HCT116 (cell line): ENCODE measurements around the gene MEP1B. TPM values are rescaled to one million over a fixed set of nuclear protein-coding genes. Genes with fewer than 3 reads are reported as not detected.

ENCODE experiments used
- ATAC-seq: fragments of 200-7000 bp; cut with Tn5 transposase; 2 replicates; pipeline ENCODE4 v1.9.1; 2020; ENCODE audit warnings: mild to moderate bottlenecking, moderate library complexity
- BruUV-seq: library from RNA; stranded (reverse); fragments of 400-500 nt; replicated peaks from 2 replicates; lab custom pipeline; 2021; lab: Mats Ljungman, UMichigan
- CTCF ChIA-PET: fragments of 300-600 bp; sonication (Branson Sonifier 250); formaldehyde crosslinking; loops from one replicate; lab custom pipeline; 2021; ENCODE audit warnings: antibody characterized with exemption; lab: Charles Lee
- POLR2A ChIA-PET: fragments of 300-600, 350-600 bp; sonication (Branson Sonifier 250); formaldehyde crosslinking; loops from one replicate; lab custom pipeline; 2021; ENCODE audit warnings: antibody characterized with exemption; lab: Charles Lee
- RAD21 ChIA-PET, 2 experiments: fragments of 300-600 bp; sonication (Branson Sonifier 250); formaldehyde crosslinking; loops; one replicate each; lab custom pipeline; 2023; ENCODE audit warnings: low total read pairs in 2 of 2; ENCODE audit not compliant: uncharacterized antibody in 2 of 2, unreplicated experiment in 2 of 2, low non-redundant PET in 1 of 2; lab: Charles Lee
- DNase-seq: peaks from one replicate; pipeline ENCODE4 v3.0.0-alpha.2; 2010; ENCODE audit warnings: low read depth, low spot score
- H2AFZ ChIP-seq: fragments of 200-600 bp; shearing (Covaris generic), sonication (generic); 2 replicates; pipeline ENCODE4 v1.6.1; 2017; ENCODE audit warnings: low read depth, mixed run types, mixed read lengths, antibody characterized with exemption, low read length; ENCODE audit not compliant: poor library complexity, severe bottlenecking
- H3K27ac ChIP-seq: 2 replicates; pipeline ENCODE4 v1.5.1; 2012; ENCODE audit warnings: low read depth, low read length
- H3K27me3 ChIP-seq: fragments of 200-600 bp; sonication (generic); 2 replicates; pipeline ENCODE4 v1.6.1; 2016; ENCODE audit warnings: mixed run types, low read length, mixed read lengths; ENCODE audit not compliant: insufficient read depth
- H3K36me3 ChIP-seq, 2 experiments: fragments of 200-500 bp in 1 of 2; fragments of 200-600 bp in 1 of 2; sonication (Bioruptor generic) in 1 of 2; sonication (generic) in 1 of 2; 2 replicates each; pipeline versions ENCODE4 v1.5.1 to v1.6.1; 2014 to 2016; ENCODE audit warnings: low read length in 2 of 2, inconsistent platforms in 1 of 2, mixed read lengths in 1 of 2, mixed run types in 1 of 2; ENCODE audit not compliant: insufficient read depth in 2 of 2, control insufficient read depth in 1 of 2
- H3K4me1 ChIP-seq, 2 experiments: fragments of 200-600 bp in 1 of 2; sonication (generic) in 1 of 2; 2 replicates each; pipeline versions ENCODE4 v1.5.1 to v1.6.1; 2012 to 2017; ENCODE audit warnings: low read length in 2 of 2, inconsistent platforms in 1 of 2, mild to moderate bottlenecking in 1 of 2, mixed read lengths in 1 of 2, mixed run types in 1 of 2, moderate library complexity in 1 of 2; ENCODE audit not compliant: insufficient read depth in 2 of 2, control insufficient read depth in 1 of 2
- H3K4me2 ChIP-seq: fragments of 200-600 bp; sonication (generic); 2 replicates; pipeline ENCODE4 v1.6.1; 2017; ENCODE audit warnings: mixed run types, low read length, mixed read lengths
- H3K4me3 ChIP-seq, 2 experiments: fragments of 200-600 bp in 1 of 2; sonication (generic) in 1 of 2; replicated peaks in 1 of 2; 2 replicates each; pipeline ENCODE4 v1.5.1; 2011 to 2016; ENCODE audit warnings: low read length in 2 of 2, control low read depth in 1 of 2, low read depth in 1 of 2, mild to moderate bottlenecking in 1 of 2, mixed read lengths in 1 of 2, mixed run types in 1 of 2
- H3K79me2 ChIP-seq: fragments of 200-600 bp; sonication (generic); 2 replicates; pipeline ENCODE4 v1.6.1; 2017; ENCODE audit warnings: mild to moderate bottlenecking, mixed run types, low read length, moderate library complexity, mixed read lengths; ENCODE audit not compliant: insufficient read depth
- H3K9ac ChIP-seq: fragments of 200-600 bp; sonication (generic); 2 replicates; pipeline ENCODE4 v1.6.1; 2016; ENCODE audit warnings: low read length, mixed read lengths
- H3K9me2 ChIP-seq: fragments of 200-600 bp; sonication (generic), shearing (Covaris generic); 2 replicates; pipeline ENCODE4 v1.6.1; 2017; ENCODE audit warnings: mixed run types, mild to moderate bottlenecking, moderate library complexity; ENCODE audit not compliant: insufficient read depth
- H3K9me3 ChIP-seq, 2 experiments: fragments of 200-500 bp in 1 of 2; fragments of 200-600 bp in 1 of 2; sonication (Bioruptor generic) in 1 of 2; sonication (generic) in 1 of 2; 2 replicates each; pipeline ENCODE4 v1.6.1; 2014 to 2017; ENCODE audit warnings: low read length in 2 of 2, mixed read lengths in 2 of 2, inconsistent platforms in 1 of 2, low read depth in 1 of 2, mild to moderate bottlenecking in 1 of 2, mixed run types in 1 of 2, moderate library complexity in 1 of 2; ENCODE audit not compliant: control insufficient read depth in 1 of 2, insufficient read depth in 1 of 2
- H4K20me1 ChIP-seq: fragments of 200-600 bp; sonication (generic), shearing (Covaris generic); 2 replicates; pipeline ENCODE4 v1.6.1; 2017; ENCODE audit warnings: mixed run types, mild to moderate bottlenecking, moderate library complexity; ENCODE audit not compliant: insufficient read depth
- CEBPB ChIP-seq: IDR thresholded peaks from 2 replicates; pipeline ENCODE4 v1.6.1; 2012; ENCODE audit warnings: low read depth
- EZH2phosphoT487 ChIP-seq: fragments of 200-600 bp; IDR thresholded peaks from 2 replicates; pipeline ENCODE4 v1.6.1; 2018; ENCODE audit warnings: antibody characterized with exemption, borderline replicate concordance
- FOSL1 ChIP-seq: IDR thresholded peaks from 2 replicates; pipeline ENCODE4 v1.6.1; 2012; ENCODE audit warnings: low read depth
- POLR2A ChIP-seq: IDR thresholded peaks from 2 replicates; pipeline ENCODE4 v1.7.0; 2011; ENCODE audit warnings: borderline replicate concordance; ENCODE audit not compliant: insufficient read depth, insufficient read length; ENCODE audit errors: extremely low read depth
- POLR2AphosphoS5 ChIP-seq: IDR thresholded peaks from 2 replicates; pipeline ENCODE4 v1.6.1; 2011; ENCODE audit warnings: mild to moderate bottlenecking, low read depth, low read length, moderate library complexity
- RAD21 ChIP-seq: IDR thresholded peaks from 2 replicates; pipeline ENCODE4 v1.6.1; 2012; ENCODE audit warnings: low read depth, mild to moderate bottlenecking
- SIN3A ChIP-seq: IDR thresholded peaks from 2 replicates; pipeline ENCODE4 v1.6.1; 2012; ENCODE audit warnings: low read depth
- SP1 ChIP-seq: IDR thresholded peaks from 2 replicates; pipeline ENCODE4 v1.6.1; 2012; ENCODE audit warnings: low read depth
- SRF ChIP-seq: IDR thresholded peaks from 2 replicates; pipeline ENCODE4 v1.6.1; 2012; ENCODE audit warnings: low read depth
- TCF7L2 ChIP-seq: IDR thresholded peaks from 2 replicates; pipeline ENCODE4 v1.7.0; 2011; ENCODE audit warnings: borderline replicate concordance, inconsistent platforms; ENCODE audit not compliant: insufficient read depth, insufficient read length; ENCODE audit errors: extremely low read depth
- ZFX ChIP-seq: fragments of 450-650 bp; IDR thresholded peaks from 2 replicates; pipeline ENCODE4 v1.6.1; 2017
- ZNF274 ChIP-seq: fragments of 200-500 bp; sonication (Bioruptor generic); IDR thresholded peaks from 2 replicates; pipeline ENCODE4 v1.6.1; 2014; ENCODE audit warnings: mild to moderate bottlenecking, low read depth, low read length, inconsistent platforms
- intact Hi-C: fragments of 100-400 bp; cut with micrococcal nuclease; formaldehyde crosslinking; loops from 2 replicates; pipeline ENCODE4 v1.10.0; 2022
- total RNA-seq: library from RNA; stranded (reverse); gene quantifications from one replicate; pipeline ENCODE4 v1.2.1, GENCODE V29; 2021; ENCODE audit not compliant: unreplicated experiment
- TF ChIP-seq, protein P1 (sequence below): IDR thresholded peaks from 2 replicates; pipeline ENCODE4 v1.6.1; 2012
- TF ChIP-seq, protein P2 (sequence below): IDR thresholded peaks from 2 replicates; pipeline ENCODE4 v1.6.1; 2011; ENCODE audit warnings: mild to moderate bottlenecking, low read length, moderate library complexity; ENCODE audit not compliant: insufficient replicate concordance; ENCODE audit errors: extremely low read depth
- TF ChIP-seq, protein P3 (sequence below): IDR thresholded peaks from 2 replicates; pipeline ENCODE4 v1.6.1; 2012; ENCODE audit warnings: low read depth

Gene MEP1B
- total RNA-seq, 1 experiment from 2014 or later, result not detected

DNA sequence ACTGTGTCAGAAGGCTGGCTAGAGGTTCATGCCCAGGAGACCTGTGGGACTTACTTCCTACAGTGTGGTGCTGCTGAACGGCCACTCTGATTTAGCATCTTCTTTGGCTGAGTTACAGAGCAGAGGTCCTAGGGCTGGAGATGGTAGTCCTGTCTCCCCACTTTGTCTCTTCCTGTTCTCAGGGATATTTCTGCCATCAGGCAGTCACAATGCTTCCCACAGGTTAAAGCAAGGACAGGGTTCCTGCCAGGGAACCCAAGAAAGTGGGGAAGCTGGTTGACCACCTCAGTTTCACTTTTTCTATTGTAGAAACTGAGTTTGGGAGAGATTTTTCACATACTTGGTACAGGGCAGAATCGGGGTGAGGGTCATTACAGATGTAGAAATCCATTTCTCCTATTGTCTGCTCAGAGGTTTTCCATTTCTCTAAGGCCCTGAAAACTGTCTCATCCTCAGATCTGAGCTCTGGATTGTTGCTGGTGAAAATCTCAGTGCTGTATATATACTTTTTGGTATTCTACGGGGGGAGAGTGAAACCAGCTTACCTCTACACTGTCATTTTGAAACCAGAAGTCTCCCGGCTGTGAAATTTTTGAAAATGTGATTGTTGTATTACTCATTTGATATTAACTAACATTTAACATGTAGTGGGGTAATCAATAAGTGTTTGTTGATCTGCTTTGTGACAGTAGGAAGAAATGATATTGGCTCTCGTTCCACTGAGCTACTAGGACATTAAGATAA is 37.0 kb upstream of the MEP1B start:
- Histone ChIP-seq H3K9ac (no peak overlapping the region), H3K36me3 (no peaks in the 10 kb centered on the region), H3K4me2 (no peak overlapping the region), H3K27ac (no peak overlapping the region), H3K4me3 (no peak overlapping the region), H3K27me3 (no peaks in the 10 kb centered on the region), H3K79me2 (no peaks in the 10 kb centered on the region), H3K9me2 (no peaks in the 10 kb centered on the region), H3K9me3 (no peaks in the 10 kb centered on the region; a peak in 1 of 4 replicates), H2AFZ (no peak overlapping the region), H3K4me1 (peaks cover 4% of the 10 kb centered on the region in 2 experiments; a peak in 2 of 4 replicates), H4K20me1 (no peaks in the 10 kb centered on the region)
- ChIA-PET RAD21 (no interaction called here), CTCF (no interaction called here), POLR2A (no interaction called here)
- no TSS peak for BruUV-seq
- no peak for ATAC-seq
- TF ChIP-seq EZH2phosphoT487 (no peak), FOSL1 (no peak), POLR2A (no peak), SRF (no peak), RAD21 (no peak), ZFX (no peak), TCF7L2 (no peak), SIN3A (no peak), CEBPB (no peak), SP1 (no peak), POLR2AphosphoS5 (no peak), ZNF274 (no peak)
- TF ChIP-seq, protein P1, sequence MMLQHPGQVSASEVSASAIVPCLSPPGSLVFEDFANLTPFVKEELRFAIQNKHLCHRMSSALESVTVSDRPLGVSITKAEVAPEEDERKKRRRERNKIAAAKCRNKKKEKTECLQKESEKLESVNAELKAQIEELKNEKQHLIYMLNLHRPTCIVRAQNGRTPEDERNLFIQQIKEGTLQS, result no peak
- TF ChIP-seq, protein P2, sequence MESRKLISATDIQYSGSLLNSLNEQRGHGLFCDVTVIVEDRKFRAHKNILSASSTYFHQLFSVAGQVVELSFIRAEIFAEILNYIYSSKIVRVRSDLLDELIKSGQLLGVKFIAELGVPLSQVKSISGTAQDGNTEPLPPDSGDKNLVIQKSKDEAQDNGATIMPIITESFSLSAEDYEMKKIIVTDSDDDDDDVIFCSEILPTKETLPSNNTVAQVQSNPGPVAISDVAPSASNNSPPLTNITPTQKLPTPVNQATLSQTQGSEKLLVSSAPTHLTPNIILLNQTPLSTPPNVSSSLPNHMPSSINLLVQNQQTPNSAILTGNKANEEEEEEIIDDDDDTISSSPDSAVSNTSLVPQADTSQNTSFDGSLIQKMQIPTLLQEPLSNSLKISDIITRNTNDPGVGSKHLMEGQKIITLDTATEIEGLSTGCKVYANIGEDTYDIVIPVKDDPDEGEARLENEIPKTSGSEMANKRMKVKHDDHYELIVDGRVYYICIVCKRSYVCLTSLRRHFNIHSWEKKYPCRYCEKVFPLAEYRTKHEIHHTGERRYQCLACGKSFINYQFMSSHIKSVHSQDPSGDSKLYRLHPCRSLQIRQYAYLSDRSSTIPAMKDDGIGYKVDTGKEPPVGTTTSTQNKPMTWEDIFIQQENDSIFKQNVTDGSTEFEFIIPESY, result no peak
- TF ChIP-seq, protein P3, sequence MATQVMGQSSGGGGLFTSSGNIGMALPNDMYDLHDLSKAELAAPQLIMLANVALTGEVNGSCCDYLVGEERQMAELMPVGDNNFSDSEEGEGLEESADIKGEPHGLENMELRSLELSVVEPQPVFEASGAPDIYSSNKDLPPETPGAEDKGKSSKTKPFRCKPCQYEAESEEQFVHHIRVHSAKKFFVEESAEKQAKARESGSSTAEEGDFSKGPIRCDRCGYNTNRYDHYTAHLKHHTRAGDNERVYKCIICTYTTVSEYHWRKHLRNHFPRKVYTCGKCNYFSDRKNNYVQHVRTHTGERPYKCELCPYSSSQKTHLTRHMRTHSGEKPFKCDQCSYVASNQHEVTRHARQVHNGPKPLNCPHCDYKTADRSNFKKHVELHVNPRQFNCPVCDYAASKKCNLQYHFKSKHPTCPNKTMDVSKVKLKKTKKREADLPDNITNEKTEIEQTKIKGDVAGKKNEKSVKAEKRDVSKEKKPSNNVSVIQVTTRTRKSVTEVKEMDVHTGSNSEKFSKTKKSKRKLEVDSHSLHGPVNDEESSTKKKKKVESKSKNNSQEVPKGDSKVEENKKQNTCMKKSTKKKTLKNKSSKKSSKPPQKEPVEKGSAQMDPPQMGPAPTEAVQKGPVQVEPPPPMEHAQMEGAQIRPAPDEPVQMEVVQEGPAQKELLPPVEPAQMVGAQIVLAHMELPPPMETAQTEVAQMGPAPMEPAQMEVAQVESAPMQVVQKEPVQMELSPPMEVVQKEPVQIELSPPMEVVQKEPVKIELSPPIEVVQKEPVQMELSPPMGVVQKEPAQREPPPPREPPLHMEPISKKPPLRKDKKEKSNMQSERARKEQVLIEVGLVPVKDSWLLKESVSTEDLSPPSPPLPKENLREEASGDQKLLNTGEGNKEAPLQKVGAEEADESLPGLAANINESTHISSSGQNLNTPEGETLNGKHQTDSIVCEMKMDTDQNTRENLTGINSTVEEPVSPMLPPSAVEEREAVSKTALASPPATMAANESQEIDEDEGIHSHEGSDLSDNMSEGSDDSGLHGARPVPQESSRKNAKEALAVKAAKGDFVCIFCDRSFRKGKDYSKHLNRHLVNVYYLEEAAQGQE, result no peak
- no peak for DNase-seq
- intact Hi-C loops, result loop anchor here (10.0 kb wide), 1 partner anchor 782 kb away; no protein-coding TSS in a partner anchor
